HepG2 (cell line): ENCODE results near the gene CYB5R3. TPM values are rescaled to one million over a fixed set of nuclear protein-coding genes. Genes with fewer than 3 reads are reported as not detected.

ENCODE experiments used
- AGO2 ChIP-seq: fragments of 200-400 bp; formaldehyde crosslinking; optimal IDR thresholded peaks from 2 replicates; pipeline ENCODE3; 2017; ENCODE audit warnings: mild to moderate bottlenecking, low read depth, low read length, moderate library complexity
- ARHGAP35 ChIP-seq: sonication (generic); formaldehyde crosslinking; IDR thresholded peaks from 2 replicates; pipeline ENCODE4 v1.9.0; 2022; ENCODE audit warnings: mild to moderate bottlenecking, inconsistent platforms, moderate library complexity, missing genetic modification reagents, borderline replicate concordance
- CREB1 ChIP-seq, 2 experiments: fragments of 450-650 bp in 1 of 2; IDR thresholded peaks; 2 replicates each; pipeline ENCODE4 v1.6.1; 2016 to 2017; ENCODE audit warnings: control low read depth in 1 of 2, mild to moderate bottlenecking in 1 of 2, missing compliant biosample characterization in 1 of 2, missing genetic modification characterization in 1 of 2
- E2F5 ChIP-seq: sonication (generic); formaldehyde crosslinking; conservative IDR thresholded peaks from 2 replicates; pipeline ENCODE4 v1.4.0; 2020; ENCODE audit warnings: missing genetic modification reagents
- ELF1 ChIP-seq: sonication (generic); formaldehyde crosslinking; IDR thresholded peaks from 2 replicates; pipeline ENCODE4 v1.4.0; 2020; ENCODE audit warnings: missing genetic modification reagents
- HNF4G ChIP-seq, 2 experiments: sonication (generic) in 1 of 2; formaldehyde crosslinking in 1 of 2; IDR thresholded peaks; 2 replicates each; pipeline versions ENCODE4 v1.4.0 to v1.6.1; 2011 to 2020; ENCODE audit warnings: borderline replicate concordance in 2 of 2, low read depth in 2 of 2, mild to moderate bottlenecking in 2 of 2, low read length in 1 of 2, missing genetic modification reagents in 1 of 2, moderate library complexity in 1 of 2
- HNRNPH1 ChIP-seq: fragments of 200-400 bp; formaldehyde crosslinking; optimal IDR thresholded peaks from 2 replicates; pipeline ENCODE3; 2017; ENCODE audit warnings: mild to moderate bottlenecking, low read depth, low read length
- KDM3A ChIP-seq: IDR thresholded peaks from 2 replicates; pipeline ENCODE4 v1.6.1; 2018; ENCODE audit warnings: low read depth, missing compliant biosample characterization
- KDM5A ChIP-seq: fragments of 200-600 bp; sonication (generic); IDR thresholded peaks from 2 replicates; pipeline ENCODE4 v1.7.0; 2018; ENCODE audit warnings: antibody characterized with exemption, mild to moderate bottlenecking, low read length, borderline replicate concordance
- MXD4 ChIP-seq: IDR thresholded peaks from 2 replicates; pipeline ENCODE4 v1.6.1; 2016; ENCODE audit warnings: mild to moderate bottlenecking, missing biosample characterization, missing genetic modification reagents
- PHF8 ChIP-seq: sonication (generic); formaldehyde crosslinking; IDR thresholded peaks from 2 replicates; pipeline ENCODE4 v1.5.0; 2020; ENCODE audit warnings: missing genetic modification reagents
- POLR2G ChIP-seq: fragments of 200-400 bp; formaldehyde crosslinking; IDR thresholded peaks from 2 replicates; pipeline ENCODE4 v1.6.1; 2018; ENCODE audit warnings: mild to moderate bottlenecking, low read depth, low read length, moderate library complexity
- PTBP1 ChIP-seq: fragments of 200-400 bp; formaldehyde crosslinking; IDR thresholded peaks from 2 replicates; pipeline ENCODE4 v1.6.1; 2018; ENCODE audit warnings: low read length, low read depth; ENCODE audit not compliant: poor library complexity, severe bottlenecking
- RAD21 ChIP-seq: fragments of 450-650 bp; formaldehyde crosslinking; IDR thresholded peaks from 2 replicates; pipeline ENCODE4 v1.5.0; 2020; ENCODE audit warnings: mild to moderate bottlenecking
- SATB2 ChIP-seq: sonication (generic); formaldehyde crosslinking; IDR thresholded peaks from 2 replicates; pipeline ENCODE4 v1.5.0; 2020; ENCODE audit warnings: missing genetic modification reagents
- SP5 ChIP-seq: IDR thresholded peaks from 2 replicates; pipeline ENCODE4 v1.6.1; 2016; ENCODE audit warnings: low read depth, borderline replicate concordance
- SRSF9 ChIP-seq: fragments of 200-400 bp; formaldehyde crosslinking; IDR thresholded peaks from 2 replicates; pipeline ENCODE4 v1.6.1; 2018; ENCODE audit warnings: borderline replicate concordance, mild to moderate bottlenecking, low read depth, low read length; ENCODE audit not compliant: insufficient read depth, poor library complexity, severe bottlenecking
- STAG1 ChIP-seq: sonication (generic); formaldehyde crosslinking; IDR thresholded peaks from 2 replicates; pipeline ENCODE4 v1.4.0; 2020; ENCODE audit warnings: missing genetic modification reagents
- TCF12 ChIP-seq, 2 experiments: fragments of 450-650 bp in 1 of 2; sonication (generic) in 1 of 2; formaldehyde crosslinking in 1 of 2; IDR thresholded peaks; 2 replicates each; pipeline versions ENCODE4 v1.6.1 to v1.8.0; 2017 to 2022; ENCODE audit warnings: antibody characterized with exemption in 1 of 2, mild to moderate bottlenecking in 1 of 2, missing genetic modification reagents in 1 of 2, moderate library complexity in 1 of 2
- THAP7 ChIP-seq: sonication (generic); formaldehyde crosslinking; IDR thresholded peaks from 2 replicates; pipeline ENCODE4 v1.8.1; 2023; ENCODE audit warnings: mild to moderate bottlenecking, missing genetic modification reagents
- TP53 ChIP-seq: sonication (generic); formaldehyde crosslinking; conservative IDR thresholded peaks from 2 replicates; pipeline ENCODE4 v1.4.0; 2020; ENCODE audit warnings: missing genetic modification reagents
- ZBTB14 ChIP-seq: sonication (generic); formaldehyde crosslinking; IDR thresholded peaks from 2 replicates; pipeline ENCODE4 v1.4.0; 2020; ENCODE audit warnings: missing genetic modification reagents
- ZNF138 ChIP-seq: sonication (generic); formaldehyde crosslinking; IDR thresholded peaks from 2 replicates; pipeline ENCODE4 v1.5.0; 2020; ENCODE audit warnings: mild to moderate bottlenecking, low read depth, missing genetic modification reagents
- ZNF644 ChIP-seq: IDR thresholded peaks from 2 replicates; pipeline ENCODE4 v1.6.1; 2016; ENCODE audit warnings: low read depth
- ZNF781 ChIP-seq: sonication (generic); formaldehyde crosslinking; IDR thresholded peaks from 2 replicates; pipeline ENCODE4 v1.5.1; 2020; ENCODE audit warnings: borderline replicate concordance, mild to moderate bottlenecking, missing genetic modification reagents; ENCODE audit errors: not compliant biosample characterization
- ZSCAN31 ChIP-seq: sonication (generic); formaldehyde crosslinking; IDR thresholded peaks from 2 replicates; pipeline ENCODE4 v1.5.0; 2020; ENCODE audit warnings: low read depth, mild to moderate bottlenecking, missing genetic modification reagents
- polyA plus RNA-seq, 8 experiments: library from polyadenylated mRNA; depleted of rRNA in 3 of 8; stranded (reverse) in 7 of 8; unstranded in 1 of 8; fragments of >200 nt; fragmentation: Illumina TruSeq in 4 of 8; extraction: Trizol in 4 of 8; gene quantifications; 2 replicates each; pipeline versions ENCODE4 v1.2.1 to v1.2.3, GENCODE V29; 2011 to 2016; ENCODE audit warnings: low read depth in 4 of 8, missing spikeins in 1 of 8, mixed read lengths in 1 of 8; ENCODE audit not compliant: insufficient read depth in 1 of 8
- total RNA-seq, 5 experiments: library from RNA; depleted of rRNA; stranded (reverse); fragments of >200 nt; fragmentation: Illumina TruSeq; extraction: Trizol; gene quantifications; 2 replicates each; pipeline ENCODE4 v1.2.3, GENCODE V29; 2016; ENCODE audit warnings: low read depth in 1 of 5

The CYB5R3 gene
- total and polyA plus RNA-seq, 2 of the 13 experiments (the other 11 are each of a cell fraction or from before 2014, with no cell fraction given) = 32.4 to 305 TPM

GRCh38 chr22:42614312-42615091 lies 34.7 kb downstream of the CYB5R3 start, which contains the start of gene POLDIP3 (continued):
- TF ChIP-seq TCF12 (IDR thresholded peaks at IDR 0.05) (no peak), TCF12 (CRISPR knock-in tag; IDR thresholded peaks at IDR 0.05) (peak; percentile 37; the same call in 1 of the 2 replicates), SP5 (CRISPR knock-in tag) (peak; percentile 77; the same call in 1 of the 2 replicates), ZNF138 (CRISPR knock-in tag) (peak; percentile 61; the same call in 1 of the 2 replicates), AGO2 (peak; percentile 87), POLR2G (peak; percentile 2; the same call in 1 of the 2 replicates), CREB1 (IDR thresholded peaks at IDR 0.05) (peak; percentile 26; the same call in 1 of the 2 replicates), CREB1 (CRISPR knock-in tag; IDR thresholded peaks at IDR 0.05) (no peak), KDM5A (peak; percentile 87; the same call in 1 of the 2 replicates), ZBTB14 (no peak), RAD21 (peak; percentile 40; the same call in 1 of the 2 replicates), THAP7 (CRISPR knock-in tag) (0 out of 2 replicates have a peak, but pooled peaks have one; percentile 6), KDM3A (CRISPR knock-in tag) (peak; percentile 72), ZNF644 (no peak), STAG1 (CRISPR knock-in tag) (0 out of 2 replicates have a peak, but pooled peaks have one; percentile 2), SATB2 (CRISPR knock-in tag) (no peak), ELF1 (peak; percentile 91), TP53 (0 out of 2 replicates have a peak, but pooled peaks have one; percentile 4), HNF4G (IDR thresholded peaks at IDR 0.05; ENCODE audit: borderline replicate concordance, low read depth, low read length) (no peak), HNF4G (CRISPR knock-in tag; IDR thresholded peaks at IDR 0.05; ENCODE audit: borderline replicate concordance, low read depth) (0 out of 2 replicates have a peak, but pooled peaks have one; percentile 13), E2F5 (CRISPR knock-in tag) (0 out of 2 replicates have a peak, but pooled peaks have one; percentile 27), HNRNPH1 (no peak), PHF8 (CRISPR knock-in tag) (peak; percentile 72), MXD4 (CRISPR knock-in tag) (no peak; the same call in 1 of the 2 replicates), PTBP1 (peak; percentile 72), ARHGAP35 (no peak), SRSF9 (no peak), ZNF781 (no peak), ZSCAN31 (CRISPR knock-in tag) (peak; percentile 47)
